ENCODE data around the gene PTDSS2. TPM values are rescaled to one million over a fixed set of nuclear protein-coding genes. Genes with fewer than 3 reads are reported as not detected.

PTDSS2 gene
- total RNA-seq, 2 experiments from 2014 or later = 24.6 to 26.1 TPM

DNA sequence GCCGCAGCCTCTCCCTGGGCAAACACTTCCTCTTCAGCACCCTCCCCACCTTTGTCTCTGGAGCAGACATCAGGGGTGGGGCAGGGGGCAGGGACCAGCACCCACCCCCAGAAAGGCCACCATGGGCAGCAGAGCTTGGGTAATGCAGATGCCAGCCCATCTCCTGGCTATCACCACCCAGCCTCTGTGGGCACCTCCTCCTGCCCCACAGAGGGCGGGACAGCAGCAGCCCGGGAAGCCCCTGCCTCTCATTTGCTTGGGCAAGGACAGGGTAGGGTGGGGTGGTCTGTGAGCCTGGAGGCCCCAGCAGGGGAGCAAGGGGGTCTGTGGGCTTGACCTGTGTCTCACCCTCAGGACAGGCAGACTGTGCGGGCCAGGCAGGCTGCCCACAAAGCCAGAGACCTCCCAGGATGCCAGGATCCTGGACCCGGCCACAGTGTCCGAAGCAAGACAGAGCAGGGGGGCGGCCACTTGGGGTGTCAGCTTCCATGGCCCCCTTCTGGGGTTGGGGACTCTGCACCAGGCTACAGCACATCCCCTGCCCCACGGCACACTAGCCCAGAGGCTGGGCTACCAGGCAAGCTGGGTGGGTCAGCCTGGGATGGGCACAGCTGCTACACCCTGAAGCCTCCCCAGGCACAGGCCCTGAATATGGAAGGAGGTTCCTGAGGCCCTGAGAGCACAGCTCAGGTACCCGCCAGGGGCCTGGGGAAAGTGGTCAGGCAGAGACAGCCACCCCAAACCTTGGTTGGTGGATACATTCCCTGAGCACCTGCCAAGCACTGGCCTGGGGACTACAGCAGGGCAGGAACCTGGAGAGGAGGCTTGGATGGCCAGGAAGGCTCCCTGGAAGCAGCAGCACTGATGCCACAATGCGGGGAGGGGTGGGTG lies 52.5 kb downstream of the PTDSS2 start:
- DNase-seq (no peak), ATAC-seq (no peak)
- Mint-ChIP-seq H3K9me3 (ENCODE audit: insufficient read depth) (no peaks in the 10 kb centered on the region), H3K27ac (no peak overlapping the region), H3K27me3 (ENCODE audit: low read depth) (no peaks in the 10 kb centered on the region), H3K4me1 (ENCODE audit: low read depth) (peaks cover 28% of the 10 kb centered on the region), H3K36me3 (ENCODE audit: low read depth) (peaks cover 32% of the 10 kb centered on the region), H3K4me3 (no peak overlapping the region)
- ChIA-PET CTCF (interaction anchor here (1.7 kb wide), 1 partner anchor 17 kb away, joined by 7 read pairs; no protein-coding TSS in a partner anchor), POLR2A (no interaction called here)

DNA sequence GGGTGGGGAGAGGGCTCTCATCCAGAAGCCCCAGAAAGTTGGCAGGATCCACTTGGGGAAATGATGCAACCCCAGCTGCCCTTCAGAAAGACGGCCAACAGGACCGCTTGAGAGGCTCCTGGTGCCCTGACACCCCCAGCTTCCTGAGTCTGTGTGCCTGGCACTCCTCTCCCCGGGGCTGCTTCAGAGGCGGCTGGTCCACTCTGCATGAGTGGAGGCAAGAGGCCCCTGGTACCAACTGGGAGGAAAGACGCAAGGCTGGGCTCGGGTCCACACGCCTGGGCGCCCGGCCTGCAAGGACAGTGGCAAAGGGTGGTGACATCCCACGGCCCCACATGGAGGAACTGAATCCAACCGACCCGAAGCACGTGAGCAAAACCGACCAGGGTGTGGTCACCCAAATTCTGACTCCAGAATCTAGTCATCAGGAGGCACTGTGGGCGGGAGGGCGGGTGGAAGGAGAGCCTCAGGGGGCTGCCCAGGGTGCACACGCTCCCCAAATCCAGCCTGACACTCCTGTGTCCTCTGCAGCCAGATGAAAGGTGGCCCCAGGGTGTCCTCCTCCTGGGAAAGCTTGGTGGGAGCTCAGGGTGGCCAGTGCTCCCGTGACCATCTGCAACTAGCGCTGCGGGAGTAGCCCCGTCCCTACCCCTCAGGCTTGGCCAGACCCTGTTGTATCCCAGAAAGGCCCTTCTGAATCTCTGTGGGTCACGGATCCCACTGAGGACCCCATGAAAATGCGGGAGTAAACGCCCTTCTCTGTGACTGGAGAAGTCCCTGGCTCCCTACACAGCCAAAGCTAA lies 53.3 kb downstream of the PTDSS2 start:
- no peaks in the 10 kb centered on the region for H3K27me3 Mint-ChIP-seq (ENCODE audit: low read depth)
- ChIA-PET CTCF (interaction anchor here (3.8 kb wide), 1 partner anchor 15 kb away, joined by 24 read pairs; no protein-coding TSS in a partner anchor), POLR2A (no interaction called here)

DNA sequence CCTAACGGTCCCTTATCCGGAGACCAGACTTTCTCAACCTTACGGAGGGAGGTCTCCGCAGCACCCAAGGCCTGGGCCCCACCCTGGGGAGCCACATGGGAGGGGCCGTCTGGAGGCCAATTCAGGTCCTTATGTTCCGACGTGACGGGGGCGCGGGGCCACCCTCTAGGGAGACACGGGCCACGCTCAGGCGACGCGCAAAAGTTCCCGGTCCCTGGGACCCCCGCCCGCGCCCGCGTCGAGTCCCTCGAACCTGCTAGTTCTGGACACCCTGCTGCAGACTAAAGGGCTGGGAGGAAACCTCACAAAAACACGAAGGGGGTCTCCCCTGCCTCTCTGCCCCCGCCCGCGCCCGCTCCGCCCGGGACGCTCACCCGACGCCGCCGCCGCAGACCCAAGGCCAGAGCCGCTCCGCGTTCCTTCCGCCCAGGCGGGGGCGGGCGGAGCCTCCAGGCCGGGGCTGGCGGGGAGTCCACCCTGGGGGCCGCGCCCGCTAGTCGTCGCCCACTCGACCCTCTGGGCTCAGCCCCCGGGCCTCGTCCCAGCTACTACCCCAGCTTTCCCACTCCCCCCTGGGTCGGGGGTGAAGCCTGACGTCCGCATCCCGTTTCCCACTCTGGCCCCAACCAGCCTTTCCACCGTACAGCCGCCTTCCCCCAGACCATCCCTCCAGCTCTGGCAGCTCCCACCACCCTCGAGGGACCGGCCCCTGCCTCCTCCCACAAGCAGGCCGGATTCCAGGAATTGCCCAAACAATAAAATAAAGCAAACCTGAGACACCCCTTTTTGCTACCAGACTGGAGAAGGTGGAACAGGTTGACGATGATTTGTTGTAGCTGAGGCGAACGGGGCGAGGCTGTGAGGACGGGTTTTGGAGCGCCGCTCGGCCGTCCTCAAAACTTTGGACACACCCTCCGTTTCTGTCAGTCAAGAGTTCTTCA lies 54.2 kb downstream of the PTDSS2 start:
- H3K36me3 Mint-ChIP-seq (ENCODE audit: low read depth) = peaks cover 23% of the 10 kb centered on the region
- peak overlapping the region; percentile 96 for H3K4me3 Mint-ChIP-seq
- ChIA-PET POLR2A (no interaction called here), CTCF (interaction anchor here (0.7 to 3.8 kb wide), 3 partner anchors 14 to 54 kb away, joined by 3 to 24 read pairs (median 15); partner anchors contain the start of gene PTDSS2)
- peaks cover 29% of the 10 kb centered on the region for H3K4me1 Mint-ChIP-seq (ENCODE audit: low read depth)
- ATAC-seq = no peak
- H3K27me3 Mint-ChIP-seq (ENCODE audit: low read depth) = no peaks in the 10 kb centered on the region
- H3K9me3 Mint-ChIP-seq (ENCODE audit: insufficient read depth) = no peaks in the 10 kb centered on the region
- H3K27ac Mint-ChIP-seq = peak overlapping the region; percentile 70
- DNase-seq = no peak

More for the DNA sequence above, 53.3 kb downstream of the PTDSS2 start:
- ATAC-seq (no peak), DNase-seq (no peak)
- peaks cover 29% of the 10 kb centered on the region for H3K4me1 Mint-ChIP-seq (ENCODE audit: low read depth)
- H3K4me3 Mint-ChIP-seq = peak overlapping the region; percentile 25
- peak overlapping the region; percentile 55 for H3K27ac Mint-ChIP-seq
- H3K9me3 Mint-ChIP-seq (ENCODE audit: insufficient read depth) = no peaks in the 10 kb centered on the region
- peaks cover 24% of the 10 kb centered on the region for H3K36me3 Mint-ChIP-seq (ENCODE audit: low read depth)

DNA sequence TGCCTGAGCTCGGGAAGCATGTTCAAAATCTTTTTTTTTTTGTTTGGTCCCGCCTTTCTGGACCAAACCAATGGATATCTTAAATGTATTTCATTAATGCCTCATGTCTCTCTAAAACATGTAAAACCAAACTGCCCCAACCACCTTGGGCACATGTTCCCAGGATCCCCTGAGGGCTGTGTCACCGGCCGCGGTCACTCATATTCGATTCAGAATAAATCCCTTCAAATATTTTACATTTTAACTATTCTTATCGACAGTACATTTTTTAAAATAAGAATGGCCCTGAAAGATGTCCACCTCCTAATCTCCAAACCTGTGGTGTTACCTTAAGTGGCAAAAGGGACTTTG lies 54.9 kb downstream of the PTDSS2 start:
- Mint-ChIP-seq H3K4me3 (peak overlapping the region; percentile 96), H3K4me1 (ENCODE audit: low read depth) (peaks cover 29% of the 10 kb centered on the region), H3K36me3 (ENCODE audit: low read depth) (peaks cover 25% of the 10 kb centered on the region), H3K27ac (peak overlapping the region; percentile 74), H3K27me3 (ENCODE audit: low read depth) (no peaks in the 10 kb centered on the region), H3K9me3 (ENCODE audit: insufficient read depth) (no peaks in the 10 kb centered on the region)
- ChIA-PET POLR2A (no interaction called here), CTCF (interaction anchor here (0.7 to 3.8 kb wide), 3 partner anchors 14 to 55 kb away, joined by 3 to 24 read pairs (median 15); partner anchors contain the start of gene PTDSS2)
- no peak for DNase-seq
- no peak for ATAC-seq

DNA sequence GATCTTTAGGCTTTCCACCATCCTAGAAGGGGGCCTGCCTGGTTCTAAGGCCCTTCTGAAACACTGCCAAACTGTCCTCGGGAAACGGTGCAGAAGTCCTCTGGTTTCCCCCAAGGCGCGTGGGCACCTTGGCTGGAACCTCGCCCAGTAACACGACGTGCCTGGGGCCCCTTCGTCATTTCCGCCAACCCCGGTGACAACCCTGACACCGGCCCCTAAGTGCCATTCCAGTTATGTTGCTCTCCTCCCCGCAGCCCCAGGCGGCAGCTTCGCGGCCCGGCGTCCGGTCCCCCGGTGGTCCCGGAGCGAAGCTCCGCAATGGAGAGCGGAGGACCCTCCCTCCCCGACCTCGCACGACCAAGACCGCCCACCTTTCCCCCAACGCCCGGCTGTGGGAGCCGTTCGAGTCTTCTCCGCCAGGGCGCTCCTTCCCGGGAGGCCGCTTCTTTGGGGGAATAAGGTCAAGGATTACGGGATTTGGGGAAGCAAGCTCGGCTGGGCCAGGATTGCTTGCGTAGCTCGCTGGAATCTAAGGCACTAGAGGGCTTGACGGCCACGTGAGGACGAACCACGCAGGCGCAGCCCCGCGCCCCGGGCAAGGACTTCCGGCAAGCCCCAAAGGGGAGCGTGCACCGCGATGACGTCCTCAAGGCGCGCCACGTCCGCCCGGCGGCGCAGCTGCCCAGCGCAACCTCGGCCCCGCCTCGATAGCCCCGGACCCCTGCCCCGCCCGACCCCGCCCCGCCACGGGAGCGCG lies 56.3 kb downstream of the PTDSS2 start:
- H3K27ac Mint-ChIP-seq = peak overlapping the region; percentile 99
- peaks cover 29% of the 10 kb centered on the region for H3K4me1 Mint-ChIP-seq (ENCODE audit: low read depth)
- H3K27me3 Mint-ChIP-seq (ENCODE audit: low read depth) = no peaks in the 10 kb centered on the region
- H3K4me3 Mint-ChIP-seq = peak overlapping the region; percentile 96
- H3K36me3 Mint-ChIP-seq (ENCODE audit: low read depth) = peaks cover 20% of the 10 kb centered on the region
- ChIA-PET CTCF (interaction anchor here (3.7 to 3.8 kb wide), 2 partner anchors 12 to 56 kb away, joined by 15 to 24 read pairs; partner anchors contain the start of gene PTDSS2), POLR2A (interaction anchor here (0.6 to 1.6 kb wide), 14 partner anchors 9 to 239 kb away, joined by 3 to 8 read pairs (median 4); partner anchors contain the start of genes HRAS, PTDSS2, SIGIRR and TMEM80)
- DNase-seq (peak; percentile 98), ATAC-seq (peak; percentile 81)
- no peaks in the 10 kb centered on the region for H3K9me3 Mint-ChIP-seq (ENCODE audit: insufficient read depth)

DNA sequence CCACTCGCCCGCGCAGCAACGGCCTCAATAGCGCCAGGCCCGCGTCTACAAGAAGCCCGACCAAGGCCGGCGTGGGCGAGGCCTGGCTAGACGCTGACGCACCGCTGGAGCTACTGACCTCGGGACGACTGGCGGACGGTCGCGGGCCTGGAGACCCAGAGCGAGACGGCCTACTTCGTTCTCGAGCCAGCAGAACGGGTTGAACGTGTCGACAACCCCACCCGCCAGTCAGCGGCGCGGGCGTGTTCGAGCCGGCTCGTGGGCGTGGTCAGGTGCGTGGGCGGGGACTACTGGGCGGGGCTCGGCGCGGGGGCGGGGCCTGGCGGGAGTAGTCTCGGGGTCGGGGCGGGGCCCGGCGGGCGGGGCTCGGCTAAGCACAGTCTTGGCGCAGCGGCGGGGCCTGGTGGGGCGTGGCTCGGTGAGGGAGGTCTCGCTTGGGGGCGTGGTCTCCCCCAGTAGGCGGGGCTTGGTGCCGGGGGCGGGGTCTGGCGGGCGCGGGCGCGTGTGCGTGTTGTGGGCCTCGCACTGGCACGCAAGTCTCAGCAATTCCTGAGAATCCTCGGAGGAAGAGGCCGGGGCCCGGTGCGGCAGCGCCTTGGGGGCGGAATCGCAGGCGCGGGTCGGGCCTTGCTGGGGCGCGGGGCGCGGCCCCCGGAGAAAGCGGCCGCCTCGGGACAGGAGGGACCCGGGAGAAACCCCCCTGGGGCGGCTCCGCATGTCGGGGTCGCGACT lies 57.1 kb downstream of the PTDSS2 start, which contains the start of gene RNH1:
Gene RNH1 (minus strand): TSS at position 248 of the 732 bp plus-strand sequence. CDS start 5,080 bp downstream, outside the sequence.
- CTCF ChIA-PET = interaction anchor here (3.6 to 3.8 kb wide), 3 partner anchors 11 to 57 kb away, joined by 15 to 24 read pairs (median 16); partner anchors contain the start of gene PTDSS2
- peaks cover 20% of the 10 kb centered on the region for H3K36me3 Mint-ChIP-seq (ENCODE audit: low read depth)
- H3K27me3 Mint-ChIP-seq (ENCODE audit: low read depth) = no peaks in the 10 kb centered on the region
- peak; percentile 81 for ATAC-seq
- H3K27ac Mint-ChIP-seq = peak within 1 kb of the TSS; percentile 99
- peak; percentile 99 for DNase-seq
- no peaks in the 10 kb centered on the region for H3K9me3 Mint-ChIP-seq (ENCODE audit: insufficient read depth)
- peaks cover 31% of the 10 kb centered on the region for H3K4me1 Mint-ChIP-seq (ENCODE audit: low read depth)
- POLR2A ChIA-PET = interaction anchor here (0.7 to 1.6 kb wide), 13 partner anchors 9 to 240 kb away, joined by 3 to 8 read pairs (median 4); partner anchors contain the start of genes HRAS, PTDSS2, SIGIRR and TMEM80
- peak within 1 kb of the TSS; percentile 96 for H3K4me3 Mint-ChIP-seq

DNA sequence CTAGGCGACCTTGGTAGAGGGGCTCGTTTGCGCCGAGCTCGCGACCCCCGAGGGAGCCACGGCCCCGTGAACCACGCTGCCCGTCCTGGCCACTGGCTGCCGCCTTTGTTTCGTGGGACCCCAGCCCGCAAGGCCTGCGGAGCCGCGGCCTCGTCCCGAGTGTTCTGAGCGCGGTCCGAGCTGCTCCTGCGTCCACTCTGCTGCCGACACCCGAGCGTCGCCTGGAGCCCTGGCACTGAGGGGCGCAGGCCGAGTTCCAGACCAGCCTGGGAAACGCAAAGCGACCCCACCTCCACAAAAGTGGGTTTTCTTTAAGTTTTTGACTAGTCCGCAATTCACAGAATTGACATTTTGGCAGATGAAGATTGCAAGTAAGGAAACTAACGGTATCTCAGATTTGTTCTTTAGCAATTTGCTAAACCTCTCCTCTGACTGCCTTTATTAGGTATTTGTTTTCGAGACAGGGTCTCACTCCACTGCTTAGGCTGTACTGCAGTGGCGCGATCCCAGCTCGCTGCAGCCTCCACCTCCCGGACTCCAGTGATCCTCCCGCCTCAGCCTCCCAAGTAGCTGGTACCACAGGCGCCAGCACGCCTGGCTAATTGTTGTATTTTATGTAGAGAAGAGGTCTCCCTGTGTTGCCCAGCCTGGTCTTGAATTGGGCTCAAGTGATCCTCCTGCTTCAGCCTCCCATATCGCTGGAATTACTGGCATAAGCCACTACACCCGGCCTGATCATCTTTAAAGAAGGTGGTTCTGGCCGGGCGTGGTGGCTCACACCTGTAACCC lies 57.8 kb downstream of the PTDSS2 start:
- DNase-seq (no peak), ATAC-seq (no peak)
- Mint-ChIP-seq H3K9me3 (ENCODE audit: insufficient read depth) (no peaks in the 10 kb centered on the region), H3K36me3 (ENCODE audit: low read depth) (peaks cover 20% of the 10 kb centered on the region), H3K27me3 (ENCODE audit: low read depth) (no peaks in the 10 kb centered on the region), H3K4me1 (ENCODE audit: low read depth) (peaks cover 31% of the 10 kb centered on the region), H3K27ac (peak overlapping the region; percentile 63), H3K4me3 (peak overlapping the region; percentile 96)
- POLR2A ChIA-PET = no interaction called here
- CTCF ChIA-PET = interaction anchor here (3.6 to 3.7 kb wide), 2 partner anchors 11 to 58 kb away, joined by 15 to 16 read pairs; partner anchors contain the start of gene PTDSS2

DNA sequence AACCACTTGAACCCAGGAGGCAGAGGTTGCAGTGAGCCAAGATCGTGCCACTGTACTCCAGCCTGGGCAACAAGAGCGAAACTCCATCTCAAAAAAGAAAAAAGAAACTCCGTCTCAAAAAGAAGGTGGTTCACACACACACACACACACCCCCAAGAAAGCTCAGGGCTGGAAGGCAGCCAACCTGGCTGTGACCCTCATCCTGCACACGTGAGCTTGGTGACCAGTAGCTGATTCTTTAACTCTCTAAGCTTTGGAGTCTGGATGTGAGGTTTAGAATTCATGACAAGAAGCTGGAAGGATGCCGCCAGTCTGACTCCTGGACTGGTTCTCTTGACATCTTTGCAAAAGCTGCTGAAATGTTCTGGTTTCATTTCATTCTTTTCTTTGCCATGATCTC lies 58.9 kb downstream of the PTDSS2 start:
- Mint-ChIP-seq H3K4me1 (ENCODE audit: low read depth) (peaks cover 25% of the 10 kb centered on the region), H3K27me3 (ENCODE audit: low read depth) (no peaks in the 10 kb centered on the region), H3K9me3 (ENCODE audit: insufficient read depth) (no peaks in the 10 kb centered on the region), H3K36me3 (ENCODE audit: low read depth) (peaks cover 23% of the 10 kb centered on the region), H3K27ac (no peak overlapping the region), H3K4me3 (peak overlapping the region; percentile 25)
- no peak for ATAC-seq
- no peak for DNase-seq
- ChIA-PET POLR2A (interaction anchor here (0.7 kb wide), 1 partner anchor 122 kb away, joined by 4 read pairs; no protein-coding TSS in a partner anchor), CTCF (interaction anchor here (1.4 to 3.6 kb wide), 2 partner anchors 9 to 10 kb away, joined by 5 to 16 read pairs; no protein-coding TSS in a partner anchor)
